Peyer's patch (tissue), 4 donors: ENCODE measurements around the gene OR1I1.

Source experiments
- CTCF ChIP-seq, 6 experiments: fragments of 450-650 bp in 4 of 6; fragments of 200-600 bp in 2 of 6; sonication (generic) in 1 of 6; IDR thresholded peaks; one replicate each; pipeline ENCODE4 v1.5.1; 2017 to 2019; ENCODE audit warnings: antibody characterized with exemption in 6 of 6, mild to moderate bottlenecking in 3 of 6, moderate library complexity in 1 of 6
- POLR2A ChIP-seq, 2 donors: fragments of 450-650 bp; IDR thresholded peaks; one replicate each; pipeline ENCODE4 v1.5.1; 2017; ENCODE audit warnings: antibody characterized with exemption in 2 of 2, mild to moderate bottlenecking in 2 of 2, moderate library complexity in 2 of 2

DNA sequence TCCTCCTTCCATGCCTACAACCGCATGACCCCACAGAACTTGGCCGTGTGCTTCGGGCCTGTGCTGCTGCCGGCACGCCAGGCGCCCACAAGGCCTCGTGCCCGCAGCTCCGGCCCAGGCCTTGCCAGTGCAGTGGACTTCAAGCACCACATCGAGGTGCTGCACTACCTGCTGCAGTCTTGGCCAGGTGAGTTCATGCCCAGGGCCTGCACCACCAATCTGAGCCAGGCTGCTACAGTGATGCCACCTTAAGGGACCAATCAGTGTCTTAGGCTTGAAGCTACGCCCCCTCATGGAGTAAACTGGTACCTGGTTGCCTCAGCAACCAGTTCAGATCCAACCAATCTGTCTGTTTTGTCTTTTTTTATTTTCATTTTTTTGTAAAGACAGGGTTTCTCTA lies 30.4 kb downstream of the OR1I1 start:
- TF ChIP-seq CTCF (IDR thresholded peaks at IDR 0.05), result no peak
- no peak for TF ChIP-seq POLR2A (IDR thresholded peaks at IDR 0.05)
